Stomach smooth muscle (tissue), 2 donors: ENCODE results near the gene MYBPC1.

ENCODE experiments used
- H3K27ac ChIP-seq: one replicate; pipeline ENCODE4 v1.7.0; 2013; ENCODE audit warnings: mild to moderate bottlenecking, low read length, inconsistent platforms
- H3K27me3 ChIP-seq, 2 donors: one replicate each; pipeline ENCODE4 v1.7.0; 2013; ENCODE audit warnings: low read length in 2 of 2; ENCODE audit not compliant: insufficient read depth in 2 of 2, control insufficient read depth in 1 of 2
- H3K36me3 ChIP-seq, 2 donors: one replicate each; pipeline ENCODE4 v1.7.0; 2013; ENCODE audit warnings: low read length in 2 of 2; ENCODE audit not compliant: control insufficient read depth in 2 of 2, insufficient read depth in 2 of 2
- H3K4me1 ChIP-seq: one replicate; pipeline ENCODE4 v1.7.0; 2013; ENCODE audit warnings: low read length; ENCODE audit not compliant: control insufficient read depth, insufficient read depth
- H3K4me3 ChIP-seq, 2 donors: one replicate each; pipeline ENCODE4 v1.7.0; 2013; ENCODE audit warnings: low read length in 2 of 2
- H3K9ac ChIP-seq, 2 donors: one replicate each; pipeline ENCODE4 v1.7.0; 2013; ENCODE audit warnings: low read length in 2 of 2, mild to moderate bottlenecking in 1 of 2
- H3K9me3 ChIP-seq, 2 donors: one replicate each; pipeline ENCODE4 v1.7.0; 2013; ENCODE audit warnings: low read length in 2 of 2; ENCODE audit not compliant: control insufficient read depth in 2 of 2
- donor health status: healthy.
- donor health status: Pancreatic carcinoma.

The MYBPC1 gene

GRCh38 chr12:101573743-101574142, 21.0 kb upstream of the MYBPC1 start:
- Histone ChIP-seq H3K36me3 (no peaks in the 10 kb centered on the region), H3K27me3 (no peaks in the 10 kb centered on the region), H3K9ac (no peak overlapping the region), H3K4me1 (no peaks in the 10 kb centered on the region), H3K9me3 (no peaks in the 10 kb centered on the region), H3K27ac (no peak overlapping the region), H3K4me3 (no peak overlapping the region)

- H3K9ac ChIP-seq = no peak overlapping the region
- no peak overlapping the region for H3K4me3 ChIP-seq
- H3K36me3 ChIP-seq = no peaks in the 10 kb centered on the region
- no peaks in the 10 kb centered on the region for H3K9me3 ChIP-seq
- H3K27ac ChIP-seq = no peak overlapping the region
- no peaks in the 10 kb centered on the region for H3K27me3 ChIP-seq
- no peaks in the 10 kb centered on the region for H3K4me1 ChIP-seq
Measured at GRCh38 chr12:101578417-101578816, 16.4 kb upstream of the MYBPC1 start.

- Histone ChIP-seq H3K9ac (no peak overlapping the region), H3K36me3 (no peaks in the 10 kb centered on the region), H3K4me1 (no peaks in the 10 kb centered on the region), H3K27me3 (no peaks in the 10 kb centered on the region), H3K27ac (no peak overlapping the region), H3K4me3 (no peak overlapping the region), H3K9me3 (no peaks in the 10 kb centered on the region)
Measured at GRCh38 chr12:101581190-101581589, 13.6 kb upstream of the MYBPC1 start.

GRCh38 chr12:101582937-101583336, 11.8 kb upstream of the MYBPC1 start:
- H3K4me3 ChIP-seq = no peak overlapping the region
- H3K9ac ChIP-seq = no peak overlapping the region
- no peaks in the 10 kb centered on the region for H3K36me3 ChIP-seq
- no peaks in the 10 kb centered on the region for H3K9me3 ChIP-seq
- no peaks in the 10 kb centered on the region for H3K4me1 ChIP-seq
- H3K27ac ChIP-seq = no peak overlapping the region
- no peaks in the 10 kb centered on the region for H3K27me3 ChIP-seq

GRCh38 chr12:101590383-101590782, 4.4 kb upstream of the MYBPC1 start:
- H3K36me3 ChIP-seq = no peaks in the 10 kb centered on the region
- no peak overlapping the region for H3K9ac ChIP-seq
- no peak overlapping the region for H3K27ac ChIP-seq
- H3K4me1 ChIP-seq = no peaks in the 10 kb centered on the region
- no peaks in the 10 kb centered on the region for H3K27me3 ChIP-seq
- no peaks in the 10 kb centered on the region for H3K9me3 ChIP-seq
- no peak overlapping the region for H3K4me3 ChIP-seq

GRCh38 chr12:101591781-101592180, 3.0 kb upstream of the MYBPC1 start:
- no peak overlapping the region for H3K27ac ChIP-seq
- H3K9ac ChIP-seq = no peak overlapping the region
- no peaks in the 10 kb centered on the region for H3K36me3 ChIP-seq
- no peaks in the 10 kb centered on the region for H3K4me1 ChIP-seq
- no peaks in the 10 kb centered on the region for H3K9me3 ChIP-seq
- no peak overlapping the region for H3K4me3 ChIP-seq
- H3K27me3 ChIP-seq = no peaks in the 10 kb centered on the region

- Histone ChIP-seq H3K36me3 (no peaks in the 10 kb centered on the region), H3K9me3 (no peaks in the 10 kb centered on the region), H3K4me3 (no peak overlapping the region), H3K9ac (no peak overlapping the region), H3K4me1 (no peaks in the 10 kb centered on the region), H3K27ac (no peak overlapping the region), H3K27me3 (no peaks in the 10 kb centered on the region)
Measured at GRCh38 chr12:101592448-101592847, 2.3 kb upstream of the MYBPC1 start.

GRCh38 chr12:101592921-101593320, 1.9 kb upstream of the MYBPC1 start:
- Histone ChIP-seq H3K4me3 (no peak overlapping the region), H3K9me3 (no peaks in the 10 kb centered on the region), H3K9ac (no peak overlapping the region), H3K4me1 (no peaks in the 10 kb centered on the region), H3K36me3 (no peaks in the 10 kb centered on the region), H3K27ac (no peak overlapping the region), H3K27me3 (no peaks in the 10 kb centered on the region)

GRCh38 chr12:101596172-101596571, 1.4 kb downstream of the MYBPC1 start:
- Histone ChIP-seq H3K9ac (no peak overlapping the region), H3K9me3 (no peaks in the 10 kb centered on the region), H3K36me3 (no peaks in the 10 kb centered on the region), H3K27ac (no peak overlapping the region), H3K4me3 (no peak overlapping the region), H3K4me1 (no peaks in the 10 kb centered on the region), H3K27me3 (no peaks in the 10 kb centered on the region)

GRCh38 chr12:101597164-101597563, 2.4 kb downstream of the MYBPC1 start:
- Histone ChIP-seq H3K9me3 (no peaks in the 10 kb centered on the region), H3K36me3 (no peaks in the 10 kb centered on the region), H3K27me3 (no peaks in the 10 kb centered on the region), H3K27ac (no peak overlapping the region), H3K4me1 (no peaks in the 10 kb centered on the region), H3K9ac (no peak overlapping the region), H3K4me3 (no peak overlapping the region)

GRCh38 chr12:101598483-101598882, 3.7 kb downstream of the MYBPC1 start:
- H3K4me3 ChIP-seq = no peak overlapping the region
- H3K9me3 ChIP-seq = no peaks in the 10 kb centered on the region
- no peak overlapping the region for H3K27ac ChIP-seq
- no peak overlapping the region for H3K9ac ChIP-seq
- no peaks in the 10 kb centered on the region for H3K4me1 ChIP-seq
- H3K27me3 ChIP-seq = no peaks in the 10 kb centered on the region
- H3K36me3 ChIP-seq = no peaks in the 10 kb centered on the region

- Histone ChIP-seq H3K4me3 (no peak overlapping the region), H3K4me1 (no peaks in the 10 kb centered on the region)
Measured at GRCh38 chr12:101599311-101599710, 4.5 kb downstream of the MYBPC1 start.

More at GRCh38 chr12:101599311-101599710, 4.5 kb downstream of the MYBPC1 start:
- Histone ChIP-seq H3K27me3 (no peaks in the 10 kb centered on the region), H3K9ac (no peak overlapping the region), H3K27ac (no peak overlapping the region), H3K36me3 (no peaks in the 10 kb centered on the region), H3K9me3 (no peaks in the 10 kb centered on the region)
